ACHN (cell line): ENCODE measurements around the gene CACNB2.

ENCODE experiments used
- DNase-seq: peaks from one replicate; pipeline ENCODE4 v3.0.0-alpha.2; 2015
- in situ Hi-C: cut with HindIII; loops from 2 replicates; pipeline ENCODE4 v1.10.0; 2017; ENCODE audit warnings: low sequenced_read_pairs, low pct_ligation_motif_present, low pct_unique_long_range_greater_than_20kb

Gene CACNB2

GRCh38 chr10:18498998-18499397 is 358.8 kb downstream of the CACNB2 start:
- no peak for DNase-seq
- in situ Hi-C loops, result no loop called here

GRCh38 chr10:18500576-18500975 is 360.4 kb downstream of the CACNB2 start:
- no peak for DNase-seq
- in situ Hi-C loops, result no loop called here

GRCh38 chr10:18501198-18501597 is 361.0 kb downstream of the CACNB2 start:
- peak; percentile 74 for DNase-seq
- in situ Hi-C loops, result no loop called here

GRCh38 chr10:18501629-18502028 is 361.4 kb downstream of the CACNB2 start:
- no peak for DNase-seq
- in situ Hi-C loops, result no loop called here

GRCh38 chr10:18504161-18504560 is 363.9 kb downstream of the CACNB2 start:
- DNase-seq, result no peak
- in situ Hi-C loops, result no loop called here

- DNase-seq, result no peak
- in situ Hi-C loops, result no loop called here
Observed at GRCh38 chr10:18505456-18506118, 365.4 kb downstream of the CACNB2 start.

- in situ Hi-C loops, result no loop called here
- DNase-seq, result no peak
Observed at GRCh38 chr10:18508587-18508986, 368.4 kb downstream of the CACNB2 start.

GRCh38 chr10:18514537-18514936 is 374.3 kb downstream of the CACNB2 start:
- in situ Hi-C loops, result no loop called here
- DNase-seq, result no peak

- in situ Hi-C loops, result no loop called here
Observed at GRCh38 chr10:18516851-18517250, 376.6 kb downstream of the CACNB2 start.

GRCh38 chr10:18523025-18523424 is 382.8 kb downstream of the CACNB2 start:
- DNase-seq, result no peak
- in situ Hi-C loops, result no loop called here

More at GRCh38 chr10:18516851-18517250, 376.6 kb downstream of the CACNB2 start:
- no peak for DNase-seq

- in situ Hi-C loops, result no loop called here
Observed at GRCh38 chr10:18523858-18524257, 383.6 kb downstream of the CACNB2 start.

GRCh38 chr10:18527687-18528086 is 387.5 kb downstream of the CACNB2 start:
- DNase-seq, result no peak
- in situ Hi-C loops, result no loop called here

More at GRCh38 chr10:18523858-18524257, 383.6 kb downstream of the CACNB2 start:
- no peak for DNase-seq

- no peak for DNase-seq
- in situ Hi-C loops, result no loop called here
Observed at GRCh38 chr10:18528292-18528691, 388.1 kb downstream of the CACNB2 start.

- no peak for DNase-seq
- in situ Hi-C loops, result no loop called here
Observed at GRCh38 chr10:18532881-18533535, 392.8 kb downstream of the CACNB2 start.

- DNase-seq, result no peak
- in situ Hi-C loops, result no loop called here
Observed at GRCh38 chr10:18533896-18534295, 393.7 kb downstream of the CACNB2 start.

GRCh38 chr10:18539335-18539734 is 399.1 kb downstream of the CACNB2 start:
- in situ Hi-C loops, result no loop called here
- no peak for DNase-seq

- in situ Hi-C loops, result no loop called here
- DNase-seq, result no peak
Observed at GRCh38 chr10:18540195-18540594, 400.0 kb downstream of the CACNB2 start.

- peak; percentile 67 for DNase-seq
- in situ Hi-C loops, result no loop called here
Observed at GRCh38 chr10:18542832-18543231, 402.6 kb downstream of the CACNB2 start.

- no peak for DNase-seq
- in situ Hi-C loops, result no loop called here
Observed at GRCh38 chr10:18545621-18546305, 405.5 kb downstream of the CACNB2 start.

GRCh38 chr10:18549105-18549504 is 408.9 kb downstream of the CACNB2 start:
- DNase-seq, result no peak
- in situ Hi-C loops, result no loop called here
